Epithelial cell of esophagus (primary cell): ENCODE data around the gene CPED1.
"Not testable (repeated sequence)": the region's sequence is repeated elsewhere in the genome, so short reads cannot be mapped to it uniquely, and the experiment has no call there.

Experiments used
- DNase-seq: peaks from one replicate; pipeline ENCODE4 v3.0.0; 2010; ENCODE audit warnings: low read depth
- H3K4me3 ChIP-seq: 2 replicates; pipeline ENCODE4 v1.5.1; 2011; ENCODE audit warnings: mild to moderate bottlenecking, low read length, control low read depth
- TF ChIP-seq, protein P1 (sequence below): IDR thresholded peaks from 2 replicates; pipeline ENCODE4 v1.5.1; 2011; ENCODE audit warnings: low read depth, mild to moderate bottlenecking, low read length, control low read depth, inconsistent platforms; ENCODE audit not compliant: insufficient read depth; ENCODE audit errors: missing control alignments

The CPED1 gene

DNA sequence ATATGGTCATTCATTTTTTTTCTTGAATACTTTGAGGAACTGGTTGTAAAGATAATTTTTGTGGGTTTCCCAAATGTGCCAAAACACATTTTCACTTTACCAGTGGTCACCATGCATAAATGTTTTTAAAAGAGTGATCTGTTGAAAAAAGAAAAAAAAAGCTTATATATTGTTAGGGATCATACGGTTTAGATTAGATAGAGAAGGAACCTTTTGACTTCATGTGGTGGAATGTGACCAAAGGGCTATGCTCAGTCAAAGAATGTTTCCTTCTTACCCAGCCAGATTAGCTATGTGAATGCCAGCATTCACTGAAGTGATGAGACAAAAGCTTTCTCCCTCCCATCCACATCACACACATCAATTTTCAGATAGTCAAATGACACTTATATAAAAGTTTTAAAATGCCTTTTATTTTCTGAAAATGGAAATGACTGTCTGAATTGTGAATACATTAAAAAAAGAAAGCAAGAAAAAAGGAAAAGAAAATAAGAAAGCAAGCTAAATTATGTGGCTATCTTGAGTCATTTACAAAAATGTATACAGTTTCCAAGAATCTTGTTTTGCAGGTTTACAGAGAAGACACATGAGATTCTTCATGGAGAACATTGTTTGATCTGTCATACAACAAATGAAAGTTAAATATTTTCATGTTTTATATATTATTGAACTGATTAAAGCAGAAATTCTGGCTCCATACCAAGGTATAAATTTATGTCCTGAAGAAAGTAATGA is 8.6 kb upstream of the CPED1 start:
- TF ChIP-seq, protein P1, sequence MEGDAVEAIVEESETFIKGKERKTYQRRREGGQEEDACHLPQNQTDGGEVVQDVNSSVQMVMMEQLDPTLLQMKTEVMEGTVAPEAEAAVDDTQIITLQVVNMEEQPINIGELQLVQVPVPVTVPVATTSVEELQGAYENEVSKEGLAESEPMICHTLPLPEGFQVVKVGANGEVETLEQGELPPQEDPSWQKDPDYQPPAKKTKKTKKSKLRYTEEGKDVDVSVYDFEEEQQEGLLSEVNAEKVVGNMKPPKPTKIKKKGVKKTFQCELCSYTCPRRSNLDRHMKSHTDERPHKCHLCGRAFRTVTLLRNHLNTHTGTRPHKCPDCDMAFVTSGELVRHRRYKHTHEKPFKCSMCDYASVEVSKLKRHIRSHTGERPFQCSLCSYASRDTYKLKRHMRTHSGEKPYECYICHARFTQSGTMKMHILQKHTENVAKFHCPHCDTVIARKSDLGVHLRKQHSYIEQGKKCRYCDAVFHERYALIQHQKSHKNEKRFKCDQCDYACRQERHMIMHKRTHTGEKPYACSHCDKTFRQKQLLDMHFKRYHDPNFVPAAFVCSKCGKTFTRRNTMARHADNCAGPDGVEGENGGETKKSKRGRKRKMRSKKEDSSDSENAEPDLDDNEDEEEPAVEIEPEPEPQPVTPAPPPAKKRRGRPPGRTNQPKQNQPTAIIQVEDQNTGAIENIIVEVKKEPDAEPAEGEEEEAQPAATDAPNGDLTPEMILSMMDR, result no peak
- H3K4me3 ChIP-seq, result no peak overlapping the region
- no peak for DNase-seq

DNA sequence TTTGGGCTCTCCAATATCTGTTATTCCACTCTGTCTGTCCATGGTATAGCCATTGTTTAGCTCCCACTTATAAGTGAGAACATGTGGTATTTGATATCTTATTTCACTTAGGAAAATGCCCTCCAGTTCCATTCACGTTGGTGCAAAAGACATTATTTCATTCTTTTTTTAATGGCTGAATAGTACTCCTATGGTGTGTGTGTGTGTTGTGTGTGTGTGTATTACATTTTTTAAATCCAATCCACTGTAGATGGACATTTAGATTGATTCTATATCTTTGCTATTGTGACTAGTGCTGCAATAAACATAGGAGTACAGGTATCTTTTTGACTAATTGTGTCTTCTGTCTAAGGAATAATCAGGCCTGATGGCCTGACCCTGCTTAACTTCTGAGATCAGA is 7.4 kb upstream of the CPED1 start:
- no peak for DNase-seq
- H3K4me3 ChIP-seq, result no peak overlapping the region
- TF ChIP-seq, protein P1, result no peak

DNA sequence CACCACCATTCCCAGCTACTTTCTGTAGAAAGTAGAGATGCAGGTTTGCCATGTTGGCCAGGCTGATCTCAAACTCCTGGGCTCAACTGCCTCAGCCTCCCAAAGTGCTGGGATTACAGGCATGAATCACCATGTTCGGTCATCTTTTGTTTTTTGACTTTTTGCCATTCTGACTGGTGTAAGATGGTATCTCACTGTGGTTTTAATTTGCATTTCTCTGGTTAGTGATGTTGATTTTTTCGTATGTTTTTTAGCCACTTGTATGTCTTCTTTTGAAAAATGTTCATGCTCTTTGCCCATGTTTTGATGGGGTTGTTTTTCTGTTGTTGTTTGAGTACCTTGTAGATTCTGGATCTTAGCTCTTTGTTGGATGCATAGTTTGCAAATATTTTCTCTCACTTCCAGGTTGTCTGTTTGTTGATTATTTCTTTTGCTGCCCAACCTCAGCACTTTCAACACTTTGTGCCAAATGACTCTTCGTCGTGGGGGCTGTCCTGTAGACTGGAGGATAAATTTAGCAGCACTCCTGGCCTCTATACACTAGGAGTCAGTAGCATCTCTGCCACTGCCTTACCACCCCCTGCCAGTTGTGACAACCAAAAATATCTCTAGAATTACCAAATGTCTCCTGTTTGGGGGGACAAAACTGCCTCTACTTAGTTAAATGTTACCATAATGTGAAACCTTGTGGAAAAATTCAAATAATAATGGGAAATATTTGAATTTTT is 6.5 kb upstream of the CPED1 start:
- no peak overlapping the region for H3K4me3 ChIP-seq
- DNase-seq, result peak; percentile 48

DNA sequence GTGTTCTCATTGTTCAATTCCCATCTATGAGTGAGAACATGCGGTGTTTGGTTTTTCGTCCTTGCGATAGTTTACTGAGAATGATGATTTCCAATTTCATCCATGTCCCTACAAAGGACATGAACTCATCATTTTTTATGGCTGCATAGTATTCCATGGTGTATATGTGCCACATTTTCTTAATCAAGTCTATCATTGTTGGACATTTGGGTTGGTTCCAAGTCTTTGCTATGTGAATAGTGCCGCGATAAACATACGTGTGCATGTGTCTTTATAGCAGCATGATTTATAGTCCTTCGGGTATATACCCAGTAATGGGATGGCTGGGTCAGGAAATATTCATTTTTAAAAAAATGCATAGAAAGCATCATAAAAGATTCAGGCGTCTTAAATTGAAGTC is 4.9 kb upstream of the CPED1 start:
- DNase-seq, H3K4me3 ChIP-seq: not testable (repeated sequence)

More for the DNA sequence above, 6.5 kb upstream of the CPED1 start:
- TF ChIP-seq, protein P1, result no peak

DNA sequence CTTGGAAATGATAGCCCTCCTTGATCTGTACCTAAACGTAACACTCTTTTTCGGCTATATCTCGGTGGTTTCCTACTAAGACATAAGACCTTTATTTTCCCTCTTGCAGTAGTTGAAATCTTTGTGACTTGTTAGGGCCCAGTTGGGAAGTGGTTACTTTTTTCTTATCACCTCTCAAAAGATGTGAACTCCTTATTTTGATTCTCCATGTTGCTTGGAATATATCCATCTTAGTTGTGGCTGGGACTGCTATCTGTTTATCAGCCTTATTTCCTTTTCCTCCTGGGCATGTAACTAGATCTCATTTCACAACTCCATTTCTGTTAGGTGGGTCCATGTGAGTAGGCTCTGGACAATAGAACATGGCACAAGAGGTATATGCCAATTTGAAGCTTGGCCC is 4.1 kb upstream of the CPED1 start:
- H3K4me3 ChIP-seq, result no peak overlapping the region
- TF ChIP-seq, protein P1, result no peak
- no peak for DNase-seq

DNA sequence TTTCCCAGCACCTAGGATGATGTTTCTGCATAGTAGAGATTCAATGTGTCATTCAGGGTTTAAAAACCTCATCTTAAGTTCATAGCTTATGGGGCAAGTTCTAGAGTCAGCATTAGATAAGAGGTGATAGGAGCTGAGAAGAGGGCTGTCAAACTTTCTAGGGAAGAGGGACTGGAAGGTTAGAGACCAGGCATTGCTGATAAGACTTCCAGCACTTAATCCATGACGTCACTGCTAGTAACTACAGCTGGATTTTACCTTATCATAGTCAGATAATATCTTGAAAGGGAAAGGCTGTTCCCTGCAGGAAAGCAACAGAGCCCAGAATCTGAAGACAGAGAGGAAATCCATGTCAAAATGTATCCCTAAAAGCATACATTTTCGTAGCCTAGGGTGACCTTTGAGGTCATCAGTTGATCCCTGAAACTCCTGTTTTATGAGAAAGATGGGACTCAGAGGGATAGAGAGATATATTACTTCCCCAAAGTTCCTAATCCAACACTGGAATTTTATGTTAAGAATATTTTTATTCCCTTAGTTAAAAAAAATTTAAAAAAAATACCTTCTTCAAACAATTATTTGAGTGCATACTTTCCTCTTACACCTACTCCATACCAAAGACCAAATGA is 3.3 kb upstream of the CPED1 start:
- no peak for DNase-seq
- no peak overlapping the region for H3K4me3 ChIP-seq
- TF ChIP-seq, protein P1, result no peak

DNA sequence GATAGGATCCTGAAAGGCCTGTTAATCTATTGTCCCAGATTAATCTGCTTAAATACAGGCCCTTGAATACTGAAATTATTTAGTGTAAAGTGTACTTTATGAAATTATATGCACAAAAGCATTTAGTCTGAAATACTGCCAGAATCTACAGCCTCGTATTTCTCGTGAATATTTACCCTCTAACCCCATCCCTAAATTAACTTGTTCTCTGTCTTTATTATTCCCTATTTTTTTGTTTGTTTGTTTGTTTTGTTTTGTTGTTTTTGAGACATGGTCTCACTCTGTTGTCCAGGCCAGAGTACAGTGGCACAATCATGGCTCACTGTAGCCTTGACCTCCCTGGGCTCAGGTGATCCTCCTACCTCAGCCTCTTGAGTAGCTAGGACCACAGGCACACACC is 2.7 kb upstream of the CPED1 start:
- TF ChIP-seq, protein P1, result no peak
- no peak for DNase-seq
- H3K4me3 ChIP-seq, result no peak overlapping the region
